Mononuclear cell (primary cell): ENCODE results near the gene VPS52. TPM values are rescaled to one million over a fixed set of nuclear protein-coding genes. Genes with fewer than 3 reads are reported as not detected.

ENCODE experiments used
- H3K27me3 ChIP-seq: 2 replicates; pipeline ENCODE4 v1.6.0; 2011; ENCODE audit warnings: low read length, control low read depth; ENCODE audit not compliant: insufficient read depth
- H3K4me1 ChIP-seq: 2 replicates; pipeline ENCODE4 v1.5.1; 2011; ENCODE audit warnings: mild to moderate bottlenecking, low read length, control low read depth; ENCODE audit not compliant: insufficient read depth
- H3K4me3 ChIP-seq: 2 replicates; pipeline ENCODE4 v1.5.1; 2011; ENCODE audit warnings: mild to moderate bottlenecking, low read length, moderate library complexity
- H3K9me3 ChIP-seq: 2 replicates; pipeline ENCODE4 v1.5.1; 2011; ENCODE audit warnings: low read depth, mild to moderate bottlenecking, control low read depth, low read length
- total RNA-seq: library from RNA; depleted of rRNA; stranded (reverse); fragments of >200 nt; gene quantifications from one replicate; pipeline ENCODE4 v1.2.3, GENCODE V29; 2012

The VPS52 gene
- total RNA-seq, 1 donor, result 27.8 TPM

- no peaks in the 10 kb centered on the region for H3K9me3 ChIP-seq
- no peak overlapping the region for H3K4me3 ChIP-seq
- H3K27me3 ChIP-seq, result peaks cover 19% of the 10 kb centered on the region
- H3K4me1 ChIP-seq, result peaks cover 16% of the 10 kb centered on the region
Observed at GRCh38 chr6:33217246-33217645, 54.4 kb downstream of the VPS52 start.

GRCh38 chr6:33216117-33216649, 55.5 kb downstream of the VPS52 start:
- peaks cover 12% of the 10 kb centered on the region for H3K27me3 ChIP-seq

GRCh38 chr6:33215271-33216116, 56.2 kb downstream of the VPS52 start:
- Histone ChIP-seq H3K4me3 (no peak overlapping the region), H3K27me3 (peaks cover 12% of the 10 kb centered on the region), H3K4me1 (peaks cover 16% of the 10 kb centered on the region), H3K9me3 (no peaks in the 10 kb centered on the region)

More at GRCh38 chr6:33216117-33216649, 55.5 kb downstream of the VPS52 start:
- H3K9me3 ChIP-seq, result no peaks in the 10 kb centered on the region
- peaks cover 16% of the 10 kb centered on the region for H3K4me1 ChIP-seq
- no peak overlapping the region for H3K4me3 ChIP-seq

- Histone ChIP-seq H3K9me3 (no peaks in the 10 kb centered on the region), H3K4me1 (peaks cover 17% of the 10 kb centered on the region), H3K27me3 (peaks cover 12% of the 10 kb centered on the region), H3K4me3 (no peak overlapping the region)
Observed at GRCh38 chr6:33213989-33214335, 57.7 kb downstream of the VPS52 start.

GRCh38 chr6:33213166-33213988, 58.3 kb downstream of the VPS52 start:
- H3K4me1 ChIP-seq, result peaks cover 21% of the 10 kb centered on the region
- H3K4me3 ChIP-seq, result no peak overlapping the region
- peaks cover 12% of the 10 kb centered on the region for H3K27me3 ChIP-seq
- no peaks in the 10 kb centered on the region for H3K9me3 ChIP-seq

GRCh38 chr6:33212857-33213165, 58.9 kb downstream of the VPS52 start:
- H3K4me1 ChIP-seq, result peaks cover 23% of the 10 kb centered on the region
- no peak overlapping the region for H3K4me3 ChIP-seq
- H3K27me3 ChIP-seq, result peaks cover 12% of the 10 kb centered on the region

GRCh38 chr6:33211666-33212422, 59.8 kb downstream of the VPS52 start:
- Histone ChIP-seq H3K9me3 (no peaks in the 10 kb centered on the region), H3K4me3 (no peak overlapping the region), H3K27me3 (peaks cover 12% of the 10 kb centered on the region), H3K4me1 (peaks cover 29% of the 10 kb centered on the region)

More at GRCh38 chr6:33212857-33213165, 58.9 kb downstream of the VPS52 start:
- no peaks in the 10 kb centered on the region for H3K9me3 ChIP-seq

GRCh38 chr6:33211136-33211535, 60.5 kb downstream of the VPS52 start:
- peaks cover 29% of the 10 kb centered on the region for H3K4me1 ChIP-seq
- peaks cover 12% of the 10 kb centered on the region for H3K27me3 ChIP-seq
- H3K4me3 ChIP-seq, result no peak overlapping the region
- no peaks in the 10 kb centered on the region for H3K9me3 ChIP-seq

GRCh38 chr6:33209856-33210255, 61.8 kb downstream of the VPS52 start:
- H3K9me3 ChIP-seq, result no peaks in the 10 kb centered on the region
- H3K4me3 ChIP-seq, result no peak overlapping the region
- H3K27me3 ChIP-seq, result peaks cover 12% of the 10 kb centered on the region
- peaks cover 35% of the 10 kb centered on the region for H3K4me1 ChIP-seq

- Histone ChIP-seq H3K9me3 (no peaks in the 10 kb centered on the region), H3K4me1 (peaks cover 38% of the 10 kb centered on the region), H3K4me3 (peak within 1 kb of the TSS; percentile 80), H3K27me3 (peaks cover 9% of the 10 kb centered on the region)
Observed at GRCh38 chr6:33208091-33208967, 63.3 kb downstream of the VPS52 start, which contains the start of gene RING1. TSS of gene RING1 (plus strand) at chr6:33208500. CDS start at chr6:33208823, 323 bp downstream.

- Histone ChIP-seq H3K4me3 (peak overlapping the region; percentile 80), H3K27me3 (peaks cover 2% of the 10 kb centered on the region), H3K4me1 (peaks cover 31% of the 10 kb centered on the region), H3K9me3 (no peaks in the 10 kb centered on the region)
Observed at GRCh38 chr6:33207552-33208090, 64.1 kb downstream of the VPS52 start.

GRCh38 chr6:33206864-33207551, 64.7 kb downstream of the VPS52 start:
- Histone ChIP-seq H3K4me1 (peaks cover 31% of the 10 kb centered on the region), H3K27me3 (no peaks in the 10 kb centered on the region), H3K4me3 (no peak overlapping the region), H3K9me3 (no peaks in the 10 kb centered on the region)
